OCI-LY1 (cell line): ENCODE data around the gene ANAPC5.

ENCODE experiments used
- EZH2 ChIP-seq: fragments of 200-600 bp; sonication (generic), shearing (Covaris generic); IDR thresholded peaks from 2 replicates; pipeline ENCODE4 v1.8.0; 2017; ENCODE audit warnings: borderline replicate concordance, mixed run types, mild to moderate bottlenecking, antibody characterized with exemption, low read length, moderate library complexity, mixed read lengths
- TF ChIP-seq, protein P1 (sequence below): fragments of 200-600 bp; sonication (generic), shearing (Covaris generic); IDR thresholded peaks from 2 replicates; pipeline ENCODE4 v1.5.1; 2017; ENCODE audit warnings: mild to moderate bottlenecking, antibody characterized with exemption, low read length, moderate library complexity, mixed read lengths

DNA sequence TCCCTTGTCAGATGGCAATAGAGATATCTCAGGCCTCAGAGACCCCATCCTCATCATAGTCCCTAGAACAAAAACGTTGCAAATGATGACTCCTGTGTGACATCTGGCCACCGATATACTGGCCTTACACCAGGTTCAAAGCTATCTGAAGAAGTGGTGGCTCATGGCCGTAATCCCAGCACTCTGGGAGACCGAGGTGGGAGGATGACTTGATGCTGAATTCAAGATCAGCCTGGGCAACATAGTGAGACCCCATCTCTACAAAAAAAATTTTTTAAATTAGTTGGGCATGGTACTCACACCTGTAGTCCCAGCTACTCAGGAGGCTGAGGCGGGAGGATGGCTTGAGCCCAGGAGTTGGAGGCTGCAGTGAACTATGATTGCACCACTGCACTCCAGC is 68.8 kb downstream of the ANAPC5 start:
- TF ChIP-seq, protein P1, sequence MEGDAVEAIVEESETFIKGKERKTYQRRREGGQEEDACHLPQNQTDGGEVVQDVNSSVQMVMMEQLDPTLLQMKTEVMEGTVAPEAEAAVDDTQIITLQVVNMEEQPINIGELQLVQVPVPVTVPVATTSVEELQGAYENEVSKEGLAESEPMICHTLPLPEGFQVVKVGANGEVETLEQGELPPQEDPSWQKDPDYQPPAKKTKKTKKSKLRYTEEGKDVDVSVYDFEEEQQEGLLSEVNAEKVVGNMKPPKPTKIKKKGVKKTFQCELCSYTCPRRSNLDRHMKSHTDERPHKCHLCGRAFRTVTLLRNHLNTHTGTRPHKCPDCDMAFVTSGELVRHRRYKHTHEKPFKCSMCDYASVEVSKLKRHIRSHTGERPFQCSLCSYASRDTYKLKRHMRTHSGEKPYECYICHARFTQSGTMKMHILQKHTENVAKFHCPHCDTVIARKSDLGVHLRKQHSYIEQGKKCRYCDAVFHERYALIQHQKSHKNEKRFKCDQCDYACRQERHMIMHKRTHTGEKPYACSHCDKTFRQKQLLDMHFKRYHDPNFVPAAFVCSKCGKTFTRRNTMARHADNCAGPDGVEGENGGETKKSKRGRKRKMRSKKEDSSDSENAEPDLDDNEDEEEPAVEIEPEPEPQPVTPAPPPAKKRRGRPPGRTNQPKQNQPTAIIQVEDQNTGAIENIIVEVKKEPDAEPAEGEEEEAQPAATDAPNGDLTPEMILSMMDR: no peak
- TF ChIP-seq EZH2: no peak
